NB4 (cell line): ENCODE measurements around the gene HECA.

ENCODE experiments used
- POLR2A ChIP-seq: IDR thresholded peaks from 2 replicates; pipeline ENCODE4 v1.6.1; 2011; ENCODE audit warnings: mild to moderate bottlenecking; ENCODE audit not compliant: insufficient read length; ENCODE audit errors: extremely low read depth
- TF ChIP-seq, protein P1 (sequence below): IDR thresholded peaks from one replicate; pipeline ENCODE4 v1.5.1; 2012; ENCODE audit warnings: low read depth, low read length

- TF ChIP-seq, protein P1, sequence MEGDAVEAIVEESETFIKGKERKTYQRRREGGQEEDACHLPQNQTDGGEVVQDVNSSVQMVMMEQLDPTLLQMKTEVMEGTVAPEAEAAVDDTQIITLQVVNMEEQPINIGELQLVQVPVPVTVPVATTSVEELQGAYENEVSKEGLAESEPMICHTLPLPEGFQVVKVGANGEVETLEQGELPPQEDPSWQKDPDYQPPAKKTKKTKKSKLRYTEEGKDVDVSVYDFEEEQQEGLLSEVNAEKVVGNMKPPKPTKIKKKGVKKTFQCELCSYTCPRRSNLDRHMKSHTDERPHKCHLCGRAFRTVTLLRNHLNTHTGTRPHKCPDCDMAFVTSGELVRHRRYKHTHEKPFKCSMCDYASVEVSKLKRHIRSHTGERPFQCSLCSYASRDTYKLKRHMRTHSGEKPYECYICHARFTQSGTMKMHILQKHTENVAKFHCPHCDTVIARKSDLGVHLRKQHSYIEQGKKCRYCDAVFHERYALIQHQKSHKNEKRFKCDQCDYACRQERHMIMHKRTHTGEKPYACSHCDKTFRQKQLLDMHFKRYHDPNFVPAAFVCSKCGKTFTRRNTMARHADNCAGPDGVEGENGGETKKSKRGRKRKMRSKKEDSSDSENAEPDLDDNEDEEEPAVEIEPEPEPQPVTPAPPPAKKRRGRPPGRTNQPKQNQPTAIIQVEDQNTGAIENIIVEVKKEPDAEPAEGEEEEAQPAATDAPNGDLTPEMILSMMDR = no peak
- TF ChIP-seq POLR2A = no peak
Measured at GRCh38 chr6:139172567-139172966, 37.7 kb downstream of the HECA start.
